NCI-H69 (cell line): ENCODE data around the gene SERPINB7.
A peak's percentile ranks its signal among the peaks of the same experiment; 100 is the strongest.

Source experiments
- DNase-seq: peaks from one replicate; lab custom pipeline; 2025; lab: John Stamatoyannopoulos, UW

SERPINB7 gene

GRCh38 chr18:63848159-63848558 is 72.9 kb downstream of the SERPINB7 start:
- peak; percentile 88 for DNase-seq

GRCh38 chr18:63850020-63850419 is 74.8 kb downstream of the SERPINB7 start:
- peak; percentile 88 for DNase-seq

- DNase-seq: no peak
Observed at GRCh38 chr18:63850636-63851035, 75.4 kb downstream of the SERPINB7 start.
